K562 (cell line): Measurements from ENCODE around the gene OST4. TPM values are rescaled to one million over a fixed set of nuclear protein-coding genes. Genes with fewer than 3 reads are reported as not detected.

Source experiments
- ADNP ChIP-seq: fragments of 200-800 bp; sonication (Bioruptor generic); IDR thresholded peaks from 2 replicates; pipeline ENCODE4 v1.6.1; 2016; ENCODE audit warnings: missing genetic modification characterization, missing compliant biosample characterization
- CCAR2 ChIP-seq: fragments of 200-400 bp; formaldehyde crosslinking; IDR thresholded peaks from 2 replicates; pipeline ENCODE4 v1.6.1; 2017; ENCODE audit warnings: mild to moderate bottlenecking, low read depth, low read length
- CHD1 ChIP-seq: fragments of 200-600 bp; sonication (generic); IDR thresholded peaks from one replicate; pipeline ENCODE4 v1.6.1; 2012; ENCODE audit warnings: mild to moderate bottlenecking, moderate library complexity, low read length, inconsistent platforms
- DMBX1 ChIP-seq: fragments of 250-450 bp; sonication (Bioruptor Pico); IDR thresholded peaks from 2 replicates; pipeline ENCODE4 v1.8.0; 2022; ENCODE audit warnings: inconsistent platforms, mild to moderate bottlenecking, moderate library complexity, borderline replicate concordance
- ERF ChIP-seq: fragments of 450-650 bp; formaldehyde crosslinking; IDR thresholded peaks from 2 replicates; pipeline ENCODE4 v1.4.0; 2020; ENCODE audit warnings: mild to moderate bottlenecking, mixed read lengths
- HNRNPUL1 ChIP-seq: fragments of 200-400 bp; formaldehyde crosslinking; IDR thresholded peaks from 2 replicates; pipeline ENCODE4 v1.6.1; 2017; ENCODE audit warnings: low read length
- IRF1 ChIP-seq: sonication (generic); formaldehyde crosslinking; IDR thresholded peaks from 2 replicates; pipeline ENCODE4 v1.8.0; 2022; ENCODE audit warnings: missing genetic modification reagents, mild to moderate bottlenecking, borderline replicate concordance
- KAT7 ChIP-seq: sonication (generic); formaldehyde crosslinking; IDR thresholded peaks from 2 replicates; pipeline ENCODE4 v1.8.0; 2022; ENCODE audit warnings: missing genetic modification reagents, mild to moderate bottlenecking, borderline replicate concordance
- L3MBTL2 ChIP-seq: fragments of 450-650 bp; IDR thresholded peaks from 2 replicates; pipeline ENCODE4 v1.6.1; 2016; ENCODE audit warnings: mild to moderate bottlenecking, moderate library complexity
- MAFK ChIP-seq: IDR thresholded peaks from 2 replicates; pipeline ENCODE4 v1.6.1; 2011; ENCODE audit warnings: low read length, improper control_type of control experiment
- MNT ChIP-seq, 2 experiments: fragments of 450-650 bp; conservative IDR thresholded peaks; 2 replicates each; pipeline ENCODE4 v1.6.1; 2017; ENCODE audit warnings: mild to moderate bottlenecking in 2 of 2, moderate library complexity in 2 of 2
- MTF1 ChIP-seq: fragments of 250-450 bp; sonication (Bioruptor Pico); IDR thresholded peaks from 2 replicates; pipeline ENCODE4 v1.9.0; 2021; ENCODE audit warnings: moderate library complexity, mild to moderate bottlenecking, inconsistent platforms, borderline replicate concordance
- NONO ChIP-seq, 2 experiments: fragments of 200-400 bp in 1 of 2; fragments of 450-650 bp in 1 of 2; formaldehyde crosslinking in 1 of 2; IDR thresholded peaks; 2 replicates each; pipeline ENCODE4 v1.6.1; 2017; ENCODE audit warnings: low read depth in 2 of 2, mild to moderate bottlenecking in 2 of 2, moderate library complexity in 2 of 2, low read length in 1 of 2
- NR4A1 ChIP-seq, 2 experiments: fragments of 250-450 bp in 1 of 2; fragments of 450-650 bp in 1 of 2; sonication (Bioruptor Pico) in 1 of 2; IDR thresholded peaks; 2 replicates each; pipeline versions ENCODE4 v1.4.0 to v1.6.1; 2016 to 2020; ENCODE audit warnings: mild to moderate bottlenecking in 2 of 2, missing compliant biosample characterization in 1 of 2, missing genetic modification characterization in 1 of 2, moderate library complexity in 1 of 2
- POLR2H ChIP-seq: IDR thresholded peaks from 2 replicates; pipeline ENCODE4 v1.6.1; 2016; ENCODE audit warnings: missing genetic modification characterization, low read depth, mild to moderate bottlenecking, control low read depth, missing compliant biosample characterization, moderate library complexity
- RBM14 ChIP-seq: fragments of 200-400 bp; formaldehyde crosslinking; IDR thresholded peaks from 2 replicates; pipeline ENCODE4 v1.6.1; 2018; ENCODE audit warnings: low read depth, mild to moderate bottlenecking, low read length, moderate library complexity, borderline replicate concordance; ENCODE audit not compliant: insufficient read depth
- RBM15 ChIP-seq: fragments of 200-400 bp; formaldehyde crosslinking; IDR thresholded peaks from 2 replicates; pipeline ENCODE4 v1.6.1; 2018; ENCODE audit warnings: mild to moderate bottlenecking, low read length, moderate library complexity; ENCODE audit not compliant: insufficient read depth
- SIX5 ChIP-seq, 2 experiments: IDR thresholded peaks; 2 replicates each; pipeline ENCODE4 v1.6.1; 2011; ENCODE audit warnings: low read length in 2 of 2, borderline replicate concordance in 1 of 2, low read depth in 1 of 2, mild to moderate bottlenecking in 1 of 2, moderate library complexity in 1 of 2; ENCODE audit not compliant: insufficient read depth in 1 of 2
- TARDBP ChIP-seq: fragments of 450-650 bp; IDR thresholded peaks from 2 replicates; pipeline ENCODE4 v1.6.1; 2016
- XRCC5 ChIP-seq: fragments of 200-400 bp; formaldehyde crosslinking; IDR thresholded peaks from 2 replicates; pipeline ENCODE4 v1.6.1; 2017; ENCODE audit warnings: low read depth, mild to moderate bottlenecking, low read length
- ZKSCAN1 ChIP-seq: fragments of 150-350 bp; IDR thresholded peaks from 2 replicates; pipeline ENCODE4 v1.6.1; 2016; ENCODE audit warnings: low read depth, low read length
- ZNF3 ChIP-seq: fragments of 250-450 bp; sonication (Bioruptor Pico); IDR thresholded peaks from 2 replicates; pipeline ENCODE4 v1.5.0; 2021; ENCODE audit warnings: mild to moderate bottlenecking, moderate library complexity
- ZNF41 ChIP-seq: fragments of 250-450 bp; sonication (Bioruptor Pico); conservative IDR thresholded peaks from 2 replicates; pipeline ENCODE4 v1.4.0; 2020; ENCODE audit warnings: mild to moderate bottlenecking
- ZNF449 ChIP-seq: fragments of 250-450 bp; sonication (Bioruptor Pico); IDR thresholded peaks from 2 replicates; pipeline ENCODE4 v1.8.0; 2022; ENCODE audit warnings: moderate library complexity, mild to moderate bottlenecking, inconsistent platforms
- ZNF551 ChIP-seq: fragments of 250-450 bp; sonication (Bioruptor Pico); IDR thresholded peaks from 2 replicates; pipeline ENCODE4 v1.5.0; 2021; ENCODE audit warnings: mild to moderate bottlenecking, moderate library complexity
- polyA plus RNA-seq, 8 experiments: library from polyadenylated mRNA; depleted of rRNA in 4 of 8; stranded (reverse) in 5 of 8; unstranded in 3 of 8; fragments of >200 nt; fragmentation: Nextera tagmentation in 2 of 8; fragmentation: Illumina TruSeq in 1 of 8; extraction: Ambion mirVana in 2 of 8; extraction: Trizol in 1 of 8; gene quantifications; 2 replicates each; pipeline versions ENCODE4 v1.2.1 to v1.2.3, GENCODE V29; 2011 to 2014; ENCODE audit warnings: inconsistent platforms in 1 of 8, missing spikeins in 1 of 8
- total RNA-seq, 7 experiments: library from RNA; depleted of rRNA in 6 of 7; stranded (reverse); fragments of >200 nt in 6 of 7; fragmentation: Illumina TruSeq in 2 of 7; extraction: Trizol in 2 of 7; gene quantifications; 2 replicates each; pipeline versions ENCODE4 v1.2.1 to v1.2.3, GENCODE V29; 2011 to 2021; ENCODE audit warnings: low replicate concordance in 1 of 7

The OST4 gene
- total and polyA plus RNA-seq, 9 of the 15 experiments (the other 6 are each of a cell fraction or from before 2014, with no cell fraction given), result 186 to 1,155 (median 355) TPM

- TF ChIP-seq MNT (conservative IDR thresholded peaks at IDR 0.05) (peak; percentile 80 to 89), DMBX1 (CRISPR knock-in tag) (peak; percentile 80; the same call in 1 of the 2 replicates), ZNF449 (no peak), IRF1 (CRISPR knock-in tag) (no peak), ERF (CRISPR knock-in tag) (0 out of 2 replicates have a peak, but pooled peaks have one; percentile 61), KAT7 (peak; percentile 63; the same call in 1 of the 2 replicates), RBM14 (no peak), HNRNPUL1 (no peak), XRCC5 (no peak), MTF1 (no peak), NR4A1 (CRISPR knock-in tag; IDR thresholded peaks at IDR 0.05) (peak; percentile 41; the same call in 1 of the 2 replicates), NR4A1 (tag; IDR thresholded peaks at IDR 0.05) (peak; percentile 88), NONO (IDR thresholded peaks at IDR 0.05; ENCODE audit: low read depth in 2 of 2, low read length in 1 of 2) (no peak), ZKSCAN1 (no peak), ADNP (tag) (no peak), L3MBTL2 (peak; percentile 96), MAFK (no peak), CHD1 (no peak), POLR2H (tag) (no peak), CCAR2 (no peak), ZNF551 (CRISPR knock-in tag) (no peak), ZNF41 (CRISPR knock-in tag) (no peak), ZNF3 (CRISPR knock-in tag) (no peak), TARDBP (no peak), SIX5 (IDR thresholded peaks at IDR 0.05; ENCODE audit: borderline replicate concordance in 1 of 2, insufficient read depth in 1 of 2, low read depth in 1 of 2, low read length in 2 of 2) (no peak), RBM15 (no peak)
Observed at GRCh38 chr2:27092696-27093429, 21.4 kb upstream of the OST4 start (continued).
